Trophoblast cell (in vitro differentiated cells and primary cell): ENCODE data around the gene PHOSPHO1.
A peak's percentile ranks its signal among the peaks of the same experiment; 100 is the strongest.

Experiments
- DNase-seq, 2 donors: peaks; one replicate each; pipeline ENCODE4 v3.0.0-alpha.2; 2016
- H2AFZ ChIP-seq: 2 replicates; pipeline ENCODE4 v1.6.1; 2013; ENCODE audit warnings: low read length, moderate library complexity, mild to moderate bottlenecking; ENCODE audit not compliant: insufficient read depth, poor library complexity
- H2AK5ac ChIP-seq: 2 replicates; pipeline ENCODE4 v1.6.1; 2013; ENCODE audit warnings: mild to moderate bottlenecking, low read length
- H2BK120ac ChIP-seq: 2 replicates; pipeline ENCODE4 v1.6.1; 2013; ENCODE audit warnings: low read length, mild to moderate bottlenecking, moderate library complexity; ENCODE audit not compliant: insufficient read depth, poor library complexity
- H2BK12ac ChIP-seq: 2 replicates; pipeline ENCODE4 v1.6.1; 2013; ENCODE audit warnings: mild to moderate bottlenecking, low read length, moderate library complexity
- H2BK5ac ChIP-seq: 2 replicates; pipeline ENCODE4 v1.6.1; 2013; ENCODE audit warnings: low read length, low read depth, moderate library complexity, mild to moderate bottlenecking; ENCODE audit not compliant: poor library complexity
- H3K14ac ChIP-seq: 2 replicates; pipeline ENCODE4 v1.6.1; 2013; ENCODE audit warnings: mild to moderate bottlenecking, low read length
- H3K18ac ChIP-seq: 2 replicates; pipeline ENCODE4 v1.6.1; 2013; ENCODE audit warnings: mild to moderate bottlenecking, low read length
- H3K23ac ChIP-seq: 2 replicates; pipeline ENCODE4 v1.6.1; 2013; ENCODE audit warnings: low read length
- H3K27ac ChIP-seq: 2 replicates; pipeline ENCODE4 v1.5.1; 2013; ENCODE audit warnings: low read depth, mild to moderate bottlenecking, inconsistent platforms, low read length, moderate library complexity
- H3K27me3 ChIP-seq: 2 replicates; pipeline ENCODE4 v1.6.1; 2013; ENCODE audit warnings: inconsistent platforms, mild to moderate bottlenecking, low read length, moderate library complexity; ENCODE audit not compliant: insufficient read depth
- H3K36me3 ChIP-seq, 2 experiments: 1 replicate in 1 of 2; 2 replicates in 1 of 2; pipeline ENCODE4 v1.6.1; 2013; ENCODE audit warnings: low read length in 2 of 2, mild to moderate bottlenecking in 2 of 2, moderate library complexity in 1 of 2; ENCODE audit not compliant: insufficient read depth in 2 of 2, control insufficient read depth in 1 of 2
- H3K4ac ChIP-seq: 2 replicates; pipeline ENCODE4 v1.6.1; 2013; ENCODE audit warnings: low read depth, mild to moderate bottlenecking, low read length, moderate library complexity
- H3K4me1 ChIP-seq, 2 experiments: 1 replicate in 1 of 2; 2 replicates in 1 of 2; pipeline ENCODE4 v1.6.1; 2013; ENCODE audit warnings: low read length in 2 of 2, mild to moderate bottlenecking in 2 of 2, moderate library complexity in 1 of 2; ENCODE audit not compliant: insufficient read depth in 2 of 2, control insufficient read depth in 1 of 2
- H3K4me2 ChIP-seq: 2 replicates; pipeline ENCODE4 v1.6.1; 2013; ENCODE audit warnings: inconsistent platforms, mild to moderate bottlenecking, low read length, moderate library complexity
- H3K4me3 ChIP-seq: 2 replicates; pipeline ENCODE4 v1.5.1; 2013; ENCODE audit warnings: mild to moderate bottlenecking, low read depth, low read length, inconsistent platforms
- H3K79me1 ChIP-seq: one replicate; pipeline ENCODE4 v1.6.1; 2013; ENCODE audit warnings: low read length
- H3K79me2 ChIP-seq: 2 replicates; pipeline ENCODE4 v1.6.1; 2013; ENCODE audit warnings: low read length, mild to moderate bottlenecking; ENCODE audit not compliant: control insufficient read depth, insufficient read depth, poor library complexity
- H3K9ac ChIP-seq: 2 replicates; pipeline ENCODE4 v1.6.1; 2013; ENCODE audit warnings: mild to moderate bottlenecking, low read length
- H3K9me3 ChIP-seq: 2 replicates; pipeline ENCODE4 v1.6.1; 2013; ENCODE audit warnings: low read depth, mild to moderate bottlenecking, control low read depth, inconsistent platforms, low read length; ENCODE audit not compliant: insufficient read depth
- H4K12ac ChIP-seq: 2 replicates; pipeline ENCODE4 v1.6.1; 2013; ENCODE audit warnings: low read depth, mild to moderate bottlenecking, low read length, moderate library complexity
- H4K8ac ChIP-seq: 2 replicates; pipeline ENCODE4 v1.6.1; 2013; ENCODE audit warnings: low read depth, mild to moderate bottlenecking, low read length, moderate library complexity
- H4K91ac ChIP-seq: one replicate; pipeline ENCODE4 v1.6.1; 2013; ENCODE audit warnings: low read depth, mild to moderate bottlenecking, low read length, moderate library complexity
- WGBS: extraction: QIAGEN DNeasy Blood & Tissue Kit; methylation state at CpG from one replicate; pipeline ENCODE4 v1.1.7; 2013; ENCODE audit warnings: missing lambda C conversion rate; ENCODE audit not compliant: insufficient read length, insufficient coverage; ENCODE audit errors: extremely low coverage; 5-methylcytosine and 5-hydroxymethylcytosine counted together

The PHOSPHO1 gene

GRCh38 chr17:49259663-49260010 lies 29.1 kb upstream of the PHOSPHO1 start:
- H3K79me1 ChIP-seq: peaks cover 17% of the 10 kb centered on the region
- H3K4me3 ChIP-seq: no peak overlapping the region
- H2BK12ac ChIP-seq: peak overlapping the region; percentile 63
- peak overlapping the region; percentile 95 for H3K27ac ChIP-seq
- no CpG with 5 or more reads among the region's 10 CpGs for WGBS
- peaks cover 15 to 16% of the 10 kb centered on the region in 2 experiments for H3K4me1 ChIP-seq
- H2AFZ ChIP-seq: peak overlapping the region; percentile 82
- peak overlapping the region; percentile 98 for H4K91ac ChIP-seq
- peak overlapping the region; percentile 61 for H3K14ac ChIP-seq
- H4K12ac ChIP-seq: peak overlapping the region; percentile 67
- H3K36me3 ChIP-seq: no peaks in the 10 kb centered on the region
- H3K23ac ChIP-seq: no peak overlapping the region
- H2BK5ac ChIP-seq: peak overlapping the region; percentile 95
- H4K8ac ChIP-seq: peak overlapping the region; percentile 84
- H3K4ac ChIP-seq: peak overlapping the region; percentile 76
- H2BK120ac ChIP-seq: peak overlapping the region; percentile 84
- H3K9ac ChIP-seq: no peak overlapping the region
- peak overlapping the region; percentile 71 for H3K4me2 ChIP-seq
- no peaks in the 10 kb centered on the region for H3K9me3 ChIP-seq
- peak overlapping the region; percentile 26 for H2AK5ac ChIP-seq
- no peaks in the 10 kb centered on the region for H3K27me3 ChIP-seq
- peak overlapping the region; percentile 45 for H3K18ac ChIP-seq
- no peak for DNase-seq
- H3K79me2 ChIP-seq: peaks cover 4% of the 10 kb centered on the region

- Histone ChIP-seq H3K18ac (no peak overlapping the region), H3K4me1 (peaks cover 15 to 16% of the 10 kb centered on the region in 2 experiments), H3K4me3 (no peak overlapping the region), H4K12ac (no peak overlapping the region), H3K4ac (no peak overlapping the region), H3K27me3 (no peaks in the 10 kb centered on the region), H3K9ac (no peak overlapping the region), H2BK5ac (no peak overlapping the region), H2BK120ac (peak overlapping the region; percentile 24), H2BK12ac (no peak overlapping the region), H2AK5ac (no peak overlapping the region), H2AFZ (no peak overlapping the region), H3K4me2 (no peak overlapping the region), H3K79me2 (peaks cover 4% of the 10 kb centered on the region), H4K91ac (no peak overlapping the region), H3K79me1 (peaks cover 17% of the 10 kb centered on the region), H3K23ac (no peak overlapping the region), H3K14ac (no peak overlapping the region), H3K27ac (no peak overlapping the region), H4K8ac (no peak overlapping the region), H3K9me3 (no peaks in the 10 kb centered on the region), H3K36me3 (no peaks in the 10 kb centered on the region)
- WGBS: no CpG with 5 or more reads among the region's 3 CpGs
- DNase-seq: no peak
Observed at GRCh38 chr17:49258394-49258793, 27.8 kb upstream of the PHOSPHO1 start.

GRCh38 chr17:49255125-49255524 lies 24.5 kb upstream of the PHOSPHO1 start:
- Histone ChIP-seq H4K91ac (no peak overlapping the region), H2BK120ac (no peak overlapping the region), H3K4me1 (peaks cover 6 to 10% of the 10 kb centered on the region in 2 experiments), H2BK5ac (no peak overlapping the region), H3K36me3 (no peaks in the 10 kb centered on the region), H2BK12ac (no peak overlapping the region), H3K9me3 (no peaks in the 10 kb centered on the region), H3K79me2 (no peaks in the 10 kb centered on the region), H3K27me3 (no peaks in the 10 kb centered on the region), H3K4me3 (no peak overlapping the region), H3K4me2 (no peak overlapping the region), H4K8ac (no peak overlapping the region), H4K12ac (no peak overlapping the region), H2AFZ (no peak overlapping the region), H3K23ac (no peak overlapping the region), H3K14ac (no peak overlapping the region), H2AK5ac (no peak overlapping the region), H3K18ac (no peak overlapping the region), H3K9ac (no peak overlapping the region), H3K4ac (no peak overlapping the region), H3K79me1 (peaks cover 7% of the 10 kb centered on the region), H3K27ac (no peak overlapping the region)
- no peak for DNase-seq
- WGBS: no CpG with 5 or more reads among the region's 5 CpGs

GRCh38 chr17:49254066-49254465 lies 23.5 kb upstream of the PHOSPHO1 start:
- Histone ChIP-seq H3K27me3 (no peaks in the 10 kb centered on the region), H3K4me3 (no peak overlapping the region), H3K4ac (no peak overlapping the region), H3K27ac (no peak overlapping the region), H4K12ac (no peak overlapping the region), H3K79me1 (peaks cover 3% of the 10 kb centered on the region), H2BK12ac (no peak overlapping the region), H2AFZ (no peak overlapping the region), H3K36me3 (no peaks in the 10 kb centered on the region), H2BK120ac (no peak overlapping the region), H3K79me2 (no peaks in the 10 kb centered on the region), H2BK5ac (no peak overlapping the region), H3K18ac (no peak overlapping the region), H2AK5ac (no peak overlapping the region), H4K8ac (no peak overlapping the region), H3K23ac (no peak overlapping the region), H3K9me3 (no peaks in the 10 kb centered on the region), H3K4me1 (peaks cover 3 to 7% of the 10 kb centered on the region in 2 experiments), H3K9ac (no peak overlapping the region), H3K4me2 (no peak overlapping the region), H4K91ac (no peak overlapping the region), H3K14ac (no peak overlapping the region)
- whole genome bisulfite sequencing: no CpG with 5 or more reads among the region's 4 CpGs
- no peak for DNase-seq
